Measurements from ENCODE around the gene STK32A. TPM values are rescaled to one million over a fixed set of nuclear protein-coding genes. Genes with fewer than 3 reads are reported as not detected.

The STK32A gene
- total and polyA plus RNA-seq, 2 donors (not counting 1 experiment from before 2014, with no cell fraction given): not detected

- no peaks in the 10 kb centered on the region for H3K36me3 ChIP-seq (replicated peaks in 1 of 2; ENCODE audit: control extremely low read depth in 1 of 2, control insufficient read depth in 1 of 2, extremely low read depth in 1 of 2, insufficient read depth in 2 of 2, low read length in 1 of 2)
- no peak overlapping the region for H2AFZ ChIP-seq (ENCODE audit: insufficient read depth, low read depth, low read length, poor library complexity, severe bottlenecking)
- H3K27me3 Mint-ChIP-seq: peaks cover 3% of the 10 kb centered on the region
- H3K9me3 Mint-ChIP-seq (ENCODE audit: insufficient read depth): no peaks in the 10 kb centered on the region
- no peak for DNase-seq
- H3K27me3 ChIP-seq (replicated peaks in 1 of 4; ENCODE audit: control extremely low read depth in 1 of 4, control insufficient read depth in 3 of 4, insufficient read depth in 4 of 4, low read length in 3 of 4): no peaks in the 10 kb centered on the region
- H3K9ac ChIP-seq (ENCODE audit: low read length): no peak overlapping the region
- ChIA-PET CTCF (no interaction called here), POLR2A (no interaction called here)
- H4K20me1 ChIP-seq (ENCODE audit: control insufficient read depth, insufficient read depth, low read length, poor library complexity, severe bottlenecking): no peaks in the 10 kb centered on the region
- no peak overlapping the region for H3K27ac Mint-ChIP-seq
- no peaks in the 10 kb centered on the region for H3K4me1 ChIP-seq (ENCODE audit: control insufficient read depth in 2 of 2, insufficient read depth in 2 of 2, low read length in 2 of 2)
- intact Hi-C loops (cut with micrococcal nuclease): no loop called here
- ATAC-seq (ENCODE audit: low read depth): no peak
- H3K27ac ChIP-seq (ENCODE audit: low read length in 2 of 2): no peak overlapping the region
- 85% methylated on average over 6 of the region's 8 CpGs for WGBS (ENCODE audit: insufficient coverage)
- no peak overlapping the region for H3K4me3 Mint-ChIP-seq
- H3K4me2 ChIP-seq (replicated peaks; ENCODE audit: low read depth, low read length, poor library complexity, severe bottlenecking): no peak overlapping the region
- no peaks in the 10 kb centered on the region for H3K4me1 Mint-ChIP-seq
- TF ChIP-seq EZH2 (IDR thresholded peaks at IDR 0.05; ENCODE audit: borderline replicate concordance, insufficient read depth, low read depth, low read length, poor library complexity, severe bottlenecking) (no peak), CTCF (IDR thresholded peaks at IDR 0.05) (no peak)
- no peaks in the 10 kb centered on the region for H3K79me2 ChIP-seq (ENCODE audit: control insufficient read depth, insufficient read depth, low read length)
- H3K4me3 ChIP-seq (ENCODE audit: control extremely low read depth in 1 of 5, extremely low read depth in 1 of 5, insufficient read depth in 1 of 5, low read depth in 2 of 5, low read length in 4 of 5): no peak overlapping the region
- no peaks in the 10 kb centered on the region for H3K9me3 ChIP-seq (ENCODE audit: control extremely low read depth in 1 of 3, control insufficient read depth in 2 of 3, insufficient read depth in 1 of 3, low read length in 2 of 3)
Observed at GRCh38 chr5:147410496-147411358, 175.9 kb downstream of the STK32A start.
